Central memory CD4-positive, alpha-beta T cell (primary cell): Measurements from ENCODE around the gene EWSR1.

ENCODE experiments used
- DNase-seq: peaks from one replicate; pipeline ENCODE4 v3.0.0; 2022

The EWSR1 gene

GRCh38 chr22:29251265-29251664 is 16.8 kb upstream of the EWSR1 start:
- no peak for DNase-seq

GRCh38 chr22:29251981-29252911 is 15.8 kb upstream of the EWSR1 start:
- no peak for DNase-seq

- no peak for DNase-seq
These were observed 14.3 kb upstream of the EWSR1 start for GRCh38 chr22:29253561-29254285.

GRCh38 chr22:29254286-29254660 is 13.8 kb upstream of the EWSR1 start:
- DNase-seq, result no peak

- DNase-seq, result no peak
These were observed 12.9 kb upstream of the EWSR1 start for GRCh38 chr22:29255064-29255621.

GRCh38 chr22:29256606-29257325 is 11.3 kb upstream of the EWSR1 start:
- no peak for DNase-seq

- DNase-seq, result no peak
These were observed 10.3 kb upstream of the EWSR1 start for GRCh38 chr22:29257751-29258181.

- no peak for DNase-seq
These were observed 9.4 kb upstream of the EWSR1 start for GRCh38 chr22:29258407-29259252.

- DNase-seq, result no peak
These were observed 8.7 kb upstream of the EWSR1 start for GRCh38 chr22:29259253-29259899.

- no peak for DNase-seq
These were observed 8.0 kb upstream of the EWSR1 start for GRCh38 chr22:29260031-29260560.

GRCh38 chr22:29260601-29261315 is 7.3 kb upstream of the EWSR1 start:
- no peak for DNase-seq

- no peak for DNase-seq
These were observed 4.2 kb upstream of the EWSR1 start for GRCh38 chr22:29263791-29264276.

GRCh38 chr22:29265305-29265704 is 2.8 kb upstream of the EWSR1 start:
- no peak for DNase-seq

- DNase-seq, result no peak
These were observed 2.1 kb upstream of the EWSR1 start for GRCh38 chr22:29265929-29266328.

- DNase-seq, result no peak
These were observed 1.3 kb upstream of the EWSR1 start for GRCh38 chr22:29266564-29267461.

GRCh38 chr22:29267462-29267857 is 608 bp upstream of the EWSR1 start:
- DNase-seq, result no peak

GRCh38 chr22:29268511-29269229 is 602 bp downstream of the EWSR1 start:
- peak; percentile 32 for DNase-seq

GRCh38 chr22:29269230-29269604 is 1.1 kb downstream of the EWSR1 start:
- DNase-seq, result no peak
